KG1 (cell line): Measurements from ENCODE around the gene ANKRD27.
"Not testable (repeated sequence)": the region's sequence is repeated elsewhere in the genome, so short reads cannot be mapped to it uniquely, and the experiment has no call there.

ENCODE experiments used
- DNase-seq: peaks from one replicate; lab custom pipeline; 2025; lab: John Stamatoyannopoulos, UW

Gene ANKRD27

GRCh38 chr19:32652331-32652730 lies 22.6 kb downstream of the ANKRD27 start:
- not testable (repeated sequence) for DNase-seq

GRCh38 chr19:32651729-32652140 lies 23.2 kb downstream of the ANKRD27 start:
- no peak for DNase-seq

GRCh38 chr19:32650671-32651070 lies 24.3 kb downstream of the ANKRD27 start:
- DNase-seq, result no peak

DNA sequence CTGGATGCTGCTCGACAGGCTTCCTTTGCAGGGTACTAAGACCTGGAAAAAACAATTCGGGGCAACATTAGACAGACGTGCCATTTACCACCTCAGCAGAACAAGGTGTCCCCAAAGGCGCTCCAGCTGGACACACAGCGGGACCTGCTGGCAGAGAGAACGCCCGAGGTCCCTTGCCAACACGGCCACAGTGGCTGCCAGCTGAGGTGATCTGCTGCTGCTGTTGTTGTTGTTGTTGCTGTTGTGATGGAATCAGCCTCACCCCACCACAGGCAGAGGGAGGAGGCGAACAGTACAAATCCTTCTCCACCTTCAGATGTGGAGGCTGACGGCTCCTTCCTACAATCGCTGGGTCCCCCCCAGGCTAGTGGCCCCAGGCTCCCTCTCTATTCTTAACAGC lies 25.2 kb downstream of the ANKRD27 start:
- DNase-seq, result no peak

DNA sequence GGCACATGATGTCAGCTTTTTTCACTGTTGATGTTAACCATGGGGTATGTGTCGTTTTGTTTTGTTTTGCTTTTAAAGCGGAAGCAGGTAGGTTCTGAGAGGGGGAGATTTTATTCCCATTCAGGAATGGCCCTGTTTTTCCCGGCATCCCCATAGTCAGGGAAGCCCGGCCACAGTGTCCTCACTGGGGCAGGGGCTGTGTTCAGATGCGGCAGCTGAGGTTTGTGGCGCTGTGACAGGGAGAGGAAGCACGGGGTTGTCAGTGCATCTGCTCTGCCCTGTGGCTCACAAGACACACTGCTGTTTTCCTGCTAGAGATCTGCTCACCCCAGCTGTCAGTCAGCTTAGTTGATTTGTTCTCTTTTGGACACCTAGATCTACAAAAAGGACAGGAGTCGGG lies 27.6 kb downstream of the ANKRD27 start:
- no peak for DNase-seq

DNA sequence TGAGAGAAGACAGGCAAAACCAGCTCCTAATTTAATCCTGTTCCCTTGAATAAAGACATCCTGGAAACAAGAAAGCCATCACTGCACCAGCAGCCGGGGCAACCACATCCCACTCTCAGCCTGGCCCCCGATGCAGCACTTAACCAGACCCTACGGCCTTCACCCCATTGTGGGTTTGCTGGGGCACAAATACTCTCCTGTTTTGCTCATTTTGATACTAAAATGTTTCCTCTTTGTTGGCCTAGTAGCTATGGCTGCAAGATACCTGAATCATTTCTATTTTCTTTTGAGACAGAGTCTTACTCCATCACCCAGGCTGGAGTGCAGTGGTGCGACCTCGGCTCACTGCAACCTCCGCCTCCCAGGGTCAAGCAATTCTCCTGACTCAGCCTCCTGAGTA lies 28.4 kb downstream of the ANKRD27 start:
- no peak for DNase-seq

GRCh38 chr19:32642771-32643170 lies 32.2 kb downstream of the ANKRD27 start:
- DNase-seq, result no peak

GRCh38 chr19:32638625-32639024 lies 36.4 kb downstream of the ANKRD27 start:
- no peak for DNase-seq

GRCh38 chr19:32637480-32637879 lies 37.5 kb downstream of the ANKRD27 start:
- no peak for DNase-seq

GRCh38 chr19:32631381-32631780 lies 43.6 kb downstream of the ANKRD27 start:
- DNase-seq, result no peak

DNA sequence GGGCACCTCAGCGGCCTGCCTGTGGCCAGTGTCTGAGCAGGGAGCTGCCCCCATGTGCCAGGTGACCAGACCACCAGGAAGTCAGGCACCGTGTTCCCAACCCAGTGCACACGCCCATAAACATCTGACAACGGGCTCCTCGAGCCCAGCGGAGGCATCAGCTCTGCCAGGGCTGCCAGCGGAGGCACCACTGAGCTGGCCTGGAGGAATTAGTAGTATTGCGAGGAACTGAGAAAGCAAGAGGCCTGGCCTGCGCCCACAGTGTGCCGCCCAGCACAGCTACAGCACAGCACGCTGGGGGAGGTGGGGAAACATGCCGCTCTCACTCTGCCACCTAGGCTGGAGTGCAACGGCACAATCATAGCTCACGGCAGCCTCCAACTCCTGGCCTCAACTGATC lies 44.6 kb downstream of the ANKRD27 start:
- DNase-seq, result no peak

GRCh38 chr19:32627714-32628270 lies 47.2 kb downstream of the ANKRD27 start:
- DNase-seq, result no peak

- no peak for DNase-seq
Measured at GRCh38 chr19:32626969-32627368, 48.0 kb downstream of the ANKRD27 start.

DNA sequence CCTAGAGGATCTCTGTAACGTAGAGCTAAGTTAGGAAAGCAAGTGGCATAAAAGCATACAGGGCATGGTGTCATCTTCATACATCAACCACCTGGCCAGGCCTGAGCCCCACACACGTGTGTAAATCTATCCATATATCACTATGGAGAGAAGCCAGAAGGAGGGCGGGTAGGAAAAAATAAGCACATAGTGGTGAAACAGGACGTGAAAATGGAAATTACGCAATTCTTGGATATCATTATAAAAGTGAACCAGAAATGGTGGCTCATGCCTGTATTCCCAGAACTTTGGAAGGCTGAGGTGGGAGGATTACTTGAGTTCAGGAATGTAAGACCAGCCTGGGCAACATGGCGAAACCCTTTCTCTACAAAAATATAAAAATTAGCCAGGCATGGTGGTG lies 50.6 kb downstream of the ANKRD27 start:
- no peak for DNase-seq

- DNase-seq, result no peak
Measured at GRCh38 chr19:32622002-32622401, 53.0 kb downstream of the ANKRD27 start.

DNA sequence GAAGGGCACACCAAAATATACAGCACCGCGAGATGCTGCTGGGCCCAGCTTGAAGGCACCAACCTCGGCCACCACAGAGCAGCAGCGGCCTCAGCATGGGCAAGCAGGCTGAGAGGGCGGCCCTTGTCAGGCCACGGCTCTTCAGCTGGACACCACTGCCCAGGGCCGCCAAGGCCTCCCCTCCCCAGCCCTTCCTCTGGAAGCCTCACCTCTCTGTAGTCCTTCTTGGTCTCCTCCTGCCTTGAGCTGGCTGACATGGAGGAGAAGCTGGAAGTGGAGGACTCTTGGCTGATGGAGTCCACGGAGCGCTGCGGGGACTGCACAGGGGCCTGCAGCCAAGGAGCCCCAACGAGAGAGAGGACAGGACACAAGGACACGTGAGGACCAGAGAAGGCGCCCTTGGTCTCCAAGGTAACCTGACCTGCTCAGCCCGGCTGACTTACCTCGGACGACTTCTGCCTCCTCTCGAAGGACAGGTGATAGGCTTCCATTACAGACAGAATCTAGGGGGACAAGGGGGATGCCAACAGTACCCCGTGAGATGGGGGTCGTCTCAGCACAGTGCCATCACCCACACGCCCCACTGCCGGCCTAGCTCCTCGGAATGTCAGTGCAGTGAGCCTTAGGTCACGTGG lies 55.8 kb downstream of the ANKRD27 start:
- DNase-seq, result no peak

DNA sequence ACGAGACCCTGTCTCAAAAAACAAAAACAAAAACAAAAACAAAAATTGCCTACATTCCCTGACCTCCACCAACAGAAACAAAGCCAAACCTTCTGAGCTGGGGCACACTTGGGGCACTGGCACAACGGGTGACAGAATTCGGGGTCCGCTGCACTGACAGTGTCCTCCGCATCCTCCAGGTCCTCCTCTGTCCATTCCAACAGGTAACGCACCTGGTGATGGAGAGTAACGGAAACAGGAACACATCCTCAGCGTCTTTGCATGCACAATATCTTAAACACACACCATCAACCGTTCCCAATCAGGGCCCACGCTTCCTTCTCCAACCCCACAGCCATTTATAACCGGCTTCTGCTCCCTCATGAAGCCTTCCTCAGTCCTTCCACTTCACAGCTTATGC lies 59.4 kb downstream of the ANKRD27 start:
- no peak for DNase-seq

- DNase-seq, result no peak
Measured at GRCh38 chr19:32614916-32615315, 60.1 kb downstream of the ANKRD27 start.

GRCh38 chr19:32613008-32613407 lies 62.0 kb downstream of the ANKRD27 start:
- no peak for DNase-seq

DNA sequence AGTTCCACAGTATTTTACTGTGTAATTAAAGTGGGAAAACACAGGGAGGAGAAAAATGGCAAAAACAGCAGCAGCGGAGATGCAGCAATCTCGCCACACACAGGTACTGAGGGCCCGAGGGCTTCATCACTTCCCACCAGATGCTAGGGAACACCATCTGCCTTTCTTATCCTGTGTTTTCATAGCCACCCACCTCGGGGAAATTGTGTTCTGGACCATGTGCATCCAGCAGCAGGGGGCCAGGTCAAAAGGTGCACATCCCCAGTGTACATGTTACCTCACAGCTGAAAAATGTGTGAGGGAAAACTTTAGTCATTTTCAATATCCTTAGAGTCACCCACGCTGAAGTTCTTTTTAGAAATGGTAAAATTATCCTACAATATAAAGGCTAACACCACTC lies 63.8 kb downstream of the ANKRD27 start:
- no peak for DNase-seq

GRCh38 chr19:32607479-32607878 lies 67.5 kb downstream of the ANKRD27 start:
- DNase-seq, result no peak

DNA sequence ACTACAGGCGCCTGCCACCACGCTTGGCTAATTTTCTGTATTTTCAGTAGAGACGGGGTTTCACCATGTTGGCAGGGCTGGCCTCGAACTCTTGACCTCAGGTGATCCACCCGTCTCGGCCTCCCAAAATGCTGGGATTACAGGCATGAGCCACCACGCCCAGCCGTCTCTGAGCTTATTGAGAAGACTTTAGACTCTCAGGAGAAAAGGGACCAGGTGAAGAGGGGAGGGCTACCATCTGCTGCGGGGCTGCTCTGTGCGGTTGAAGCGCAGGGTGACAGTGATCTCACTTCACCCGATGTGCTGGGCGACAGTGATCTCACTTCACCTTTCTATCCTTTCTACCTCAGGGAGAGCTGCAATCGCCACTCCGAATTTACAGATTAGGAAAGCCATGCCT lies 68.7 kb downstream of the ANKRD27 start:
- DNase-seq, result no peak

DNA sequence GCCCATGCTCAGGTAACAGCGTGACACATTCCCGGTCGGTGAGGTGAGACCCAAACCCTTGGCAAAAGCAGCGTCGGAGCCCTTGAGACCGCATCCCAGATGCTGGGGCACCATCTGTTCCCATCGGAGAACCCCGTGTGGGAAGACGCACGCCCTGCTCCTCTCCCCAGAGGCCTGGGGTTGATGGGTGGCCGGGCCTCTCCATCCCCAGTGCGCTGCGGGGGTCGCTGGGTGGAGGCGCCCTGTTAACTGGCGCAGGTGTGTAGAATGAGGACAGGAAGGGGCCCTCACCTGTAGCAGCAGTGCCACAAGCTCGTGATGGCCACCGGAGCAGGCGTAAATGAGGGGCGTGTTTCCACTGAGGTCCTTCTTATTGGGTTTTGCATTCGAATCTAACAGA lies 69.4 kb downstream of the ANKRD27 start:
- no peak for DNase-seq

DNA sequence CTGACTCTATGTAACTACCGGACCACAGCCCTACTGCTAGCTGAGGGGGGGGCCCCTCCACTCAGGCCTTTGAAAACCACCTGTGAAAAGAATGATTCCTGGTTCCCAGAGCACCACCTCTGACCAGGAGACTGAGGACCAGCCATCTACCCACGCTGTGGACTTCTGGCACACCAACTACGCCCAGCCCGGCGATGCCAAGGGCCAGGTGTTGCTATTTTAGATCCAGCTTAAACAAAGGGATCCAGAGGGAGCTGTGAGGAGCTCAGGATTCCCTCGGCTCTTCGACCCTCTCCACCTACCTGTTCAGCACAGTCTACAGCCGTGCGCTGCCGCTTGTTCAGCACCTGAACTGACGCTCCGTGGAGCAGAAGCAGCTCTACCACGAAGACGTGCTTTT lies 71.0 kb downstream of the ANKRD27 start:
- DNase-seq, result no peak
